Urinary bladder (tissue), 4 donors: ENCODE data around the gene AXIN1. TPM values are rescaled to one million over a fixed set of nuclear protein-coding genes. Genes with fewer than 3 reads are reported as not detected.
A peak's percentile ranks its signal among the peaks of the same experiment; 100 is the strongest.
"Not testable (repeated sequence)": the region's sequence is repeated elsewhere in the genome, so short reads cannot be mapped to it uniquely, and the experiment has no call there.

ENCODE experiments used
- DNase-seq: peaks from one replicate; pipeline ENCODE4 v3.0.0-alpha.2; 2015; ENCODE audit errors: extremely low spot score
- H3K27ac ChIP-seq: one replicate; pipeline ENCODE4 v1.5.1; 2013; ENCODE audit warnings: low read depth, mild to moderate bottlenecking, moderate library complexity
- H3K36me3 ChIP-seq: one replicate; pipeline ENCODE4 v1.6.1; 2013; ENCODE audit warnings: mild to moderate bottlenecking, moderate library complexity; ENCODE audit not compliant: insufficient read depth
- H3K4me1 ChIP-seq: one replicate; pipeline ENCODE4 v1.6.1; 2013; ENCODE audit warnings: mild to moderate bottlenecking, moderate library complexity; ENCODE audit not compliant: insufficient read depth
- H3K4me3 ChIP-seq: one replicate; pipeline ENCODE4 v1.5.1; 2013; ENCODE audit warnings: low read depth, low read length
- WGBS: extraction: QIAGEN DNeasy Blood & Tissue Kit; methylation state at CpG from one replicate; pipeline ENCODE4 v1.1.7; 2013; 5-methylcytosine and 5-hydroxymethylcytosine counted together
- polyA plus RNA-seq: library from polyadenylated mRNA; stranded (reverse); fragments of 200-250 nt; gene quantifications from one replicate; pipeline ENCODE4 v1.2.3, GENCODE V29; 2013
- total RNA-seq: library from RNA; depleted of rRNA; stranded (reverse); fragments of >200 nt; gene quantifications from one replicate; pipeline ENCODE4 v1.2.3, GENCODE V29; 2014
- donor health status: healthy with polysubstance abuse.
- donor health status: healthy.

The AXIN1 gene
- total and polyA plus RNA-seq, 2 donors, result 9.9 to 25.0 TPM

DNA sequence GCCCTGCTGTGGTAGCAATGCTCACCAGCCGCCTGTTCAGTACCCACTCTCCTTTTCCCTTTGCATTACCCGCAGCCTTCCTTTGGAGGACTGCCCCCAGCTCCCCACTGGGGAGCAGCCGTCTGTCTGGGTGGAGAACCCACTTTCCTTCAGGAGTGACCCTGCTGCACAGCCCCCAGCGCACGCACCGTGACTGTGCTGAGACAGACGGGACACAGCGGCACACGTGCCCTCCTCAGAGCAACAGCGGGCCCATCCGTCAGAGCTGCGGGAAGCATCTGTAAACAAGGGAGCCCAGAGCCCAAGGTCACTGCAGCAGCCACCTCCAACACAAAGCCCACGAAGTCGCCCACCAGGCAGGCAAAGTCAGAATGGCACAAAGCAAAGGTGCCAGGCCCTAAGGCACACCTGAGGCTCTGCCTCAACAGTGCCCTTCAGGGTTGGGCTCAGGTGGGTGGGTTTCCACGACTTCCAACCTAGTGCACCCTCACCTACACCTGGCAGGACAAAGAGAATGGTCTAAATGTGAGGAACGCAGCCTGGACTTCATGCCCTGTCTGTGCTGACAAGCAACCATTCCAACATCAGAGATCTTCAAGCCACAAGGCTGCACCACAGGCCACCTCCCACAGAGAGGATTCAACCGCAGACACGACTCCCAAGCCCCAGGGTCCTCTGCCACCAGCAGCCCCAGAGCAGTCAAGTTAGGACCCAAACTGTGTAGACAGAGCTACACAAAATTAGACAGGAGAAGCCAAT lies 9.9 kb downstream of the AXIN1 start:
- Histone ChIP-seq H3K27ac (no peak overlapping the region), H3K4me3 (no peak overlapping the region), H3K4me1 (no peaks in the 10 kb centered on the region), H3K36me3 (no peaks in the 10 kb centered on the region)
- WGBS, result 90% methylated on average over 18 of the region's 18 CpGs
- no peak for DNase-seq

DNA sequence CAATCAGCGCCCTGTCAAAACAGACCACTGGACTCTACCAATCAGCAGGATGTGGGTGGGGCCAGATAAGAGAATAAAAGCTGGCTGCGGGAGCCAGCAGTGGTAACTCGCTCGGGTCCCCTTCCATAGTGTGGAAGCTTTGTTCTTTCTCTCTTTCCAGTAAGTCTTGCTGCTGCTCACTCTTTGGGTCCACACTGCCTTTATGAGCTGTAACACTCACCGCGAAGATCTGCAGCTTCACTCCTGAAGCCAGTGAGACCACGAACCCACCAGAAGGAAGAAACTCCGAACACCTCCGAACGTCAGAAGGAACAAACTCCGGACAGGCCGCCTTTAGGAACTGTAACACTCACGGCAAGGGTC lies 10.6 kb downstream of the AXIN1 start:
- not testable (repeated sequence) for H3K27ac ChIP-seq, H3K4me1 ChIP-seq, DNase-seq, H3K4me3 ChIP-seq, H3K36me3 ChIP-seq
- WGBS, result 88% methylated on average over 13 of the region's 13 CpGs

DNA sequence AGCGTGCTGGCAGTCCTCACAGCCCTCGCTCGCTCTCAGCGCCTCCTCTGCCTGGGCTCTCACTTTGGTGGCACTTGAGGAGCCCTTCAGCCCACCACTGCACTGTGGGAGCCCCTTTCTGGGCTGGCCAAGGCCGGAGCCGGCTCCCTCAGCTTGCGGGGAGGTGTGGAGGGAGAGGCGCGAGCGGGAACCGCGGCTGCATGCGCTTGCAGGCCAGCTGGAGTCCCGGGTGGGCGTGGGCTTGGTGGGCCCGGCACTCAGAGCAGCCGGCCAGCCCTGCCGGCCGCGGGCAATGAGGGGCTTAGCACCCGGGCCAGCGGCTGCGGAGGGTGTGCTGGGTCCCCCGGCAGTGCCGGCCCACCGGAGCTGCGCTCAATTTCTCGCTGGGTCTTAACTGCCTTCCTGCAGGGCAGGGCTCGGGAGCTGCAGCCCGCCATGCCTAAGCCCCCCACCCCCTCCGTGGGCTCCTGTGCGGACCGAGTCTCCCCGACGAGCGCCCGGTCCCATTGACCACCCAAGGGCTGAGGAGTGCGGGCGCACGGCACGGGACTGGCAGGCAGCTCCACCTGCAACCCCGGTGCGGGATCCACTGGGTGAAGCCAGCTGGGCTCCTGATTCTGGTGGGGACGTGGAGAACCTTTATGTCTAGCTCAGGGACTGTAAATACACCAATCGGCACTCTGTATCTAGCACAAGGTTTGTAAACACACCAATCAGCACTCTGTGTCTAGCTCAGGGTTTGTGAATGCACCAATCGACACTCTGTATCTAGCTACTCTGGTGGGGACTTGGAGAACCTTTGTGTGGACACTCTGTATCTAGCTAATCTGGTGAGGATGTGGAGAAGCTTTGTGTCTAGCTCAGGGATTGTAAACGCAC lies 11.2 kb downstream of the AXIN1 start:
- WGBS, result 97% methylated on average over 46 of the region's 47 CpGs
- not testable (repeated sequence) for H3K4me1 ChIP-seq, H3K4me3 ChIP-seq, H3K36me3 ChIP-seq, DNase-seq, H3K27ac ChIP-seq

DNA sequence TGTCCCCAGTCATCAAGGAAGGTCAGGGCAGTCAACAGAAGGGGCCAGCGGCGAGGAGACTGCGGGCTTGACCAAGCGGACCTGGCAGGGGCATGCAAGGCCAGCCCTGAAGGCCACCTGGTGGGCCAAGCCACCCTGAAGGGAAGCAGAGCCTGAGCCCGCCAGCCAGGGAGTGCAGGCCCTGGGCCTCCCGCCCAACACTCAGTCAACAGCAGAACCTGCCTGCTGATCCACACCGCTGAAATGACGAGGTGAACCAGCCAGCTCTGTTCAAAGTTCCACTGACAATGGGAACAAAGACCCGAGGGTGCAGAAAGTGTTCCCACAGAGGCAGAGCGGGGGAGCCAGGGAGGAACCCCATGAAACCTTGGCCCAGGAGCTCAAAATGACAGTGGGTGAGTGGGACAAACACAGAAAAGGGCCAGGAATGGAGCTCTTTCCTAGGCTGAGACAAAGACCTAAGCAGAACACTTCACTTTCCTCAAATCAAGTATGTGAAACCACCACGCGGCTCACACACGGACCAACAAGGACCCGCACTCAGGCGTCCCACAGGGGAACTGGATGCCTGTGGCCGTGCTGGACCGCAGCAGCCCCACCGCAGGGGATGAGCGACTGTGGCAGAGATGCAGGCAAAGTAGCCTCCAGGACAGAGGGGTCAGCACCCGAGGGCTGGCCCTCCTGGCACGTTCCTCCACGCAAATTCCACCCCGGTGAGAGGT lies 12.0 kb downstream of the AXIN1 start:
- DNase-seq, result no peak
- Histone ChIP-seq H3K27ac (no peak overlapping the region), H3K4me3 (no peak overlapping the region), H3K4me1 (no peaks in the 10 kb centered on the region), H3K36me3 (no peaks in the 10 kb centered on the region)
- 94% methylated on average over 23 of the region's 23 CpGs for WGBS

DNA sequence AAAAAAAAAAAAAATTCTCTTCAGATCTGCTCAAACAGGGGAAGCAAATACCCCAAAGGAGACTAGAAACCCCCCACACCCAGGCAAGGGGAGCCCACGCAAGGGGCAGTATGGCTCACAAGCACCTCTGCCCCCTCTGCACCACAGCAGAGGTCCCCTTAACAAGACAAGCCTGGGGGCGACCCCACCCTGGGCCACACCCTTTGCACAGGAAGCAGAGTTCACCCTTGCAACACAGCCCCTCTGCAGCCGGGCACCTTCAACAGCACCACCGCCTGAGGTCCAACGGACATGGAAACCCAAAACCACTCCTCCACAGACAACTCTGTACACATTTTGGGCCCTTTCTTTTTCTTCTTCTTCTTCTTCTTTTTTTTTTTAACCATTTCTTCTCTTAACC lies 12.8 kb downstream of the AXIN1 start:
- 70% methylated on average over 5 of the region's 5 CpGs for WGBS
- Histone ChIP-seq H3K36me3 (no peaks in the 10 kb centered on the region), H3K27ac (no peak overlapping the region), H3K4me3 (no peak overlapping the region), H3K4me1 (no peaks in the 10 kb centered on the region)
- DNase-seq, result no peak

DNA sequence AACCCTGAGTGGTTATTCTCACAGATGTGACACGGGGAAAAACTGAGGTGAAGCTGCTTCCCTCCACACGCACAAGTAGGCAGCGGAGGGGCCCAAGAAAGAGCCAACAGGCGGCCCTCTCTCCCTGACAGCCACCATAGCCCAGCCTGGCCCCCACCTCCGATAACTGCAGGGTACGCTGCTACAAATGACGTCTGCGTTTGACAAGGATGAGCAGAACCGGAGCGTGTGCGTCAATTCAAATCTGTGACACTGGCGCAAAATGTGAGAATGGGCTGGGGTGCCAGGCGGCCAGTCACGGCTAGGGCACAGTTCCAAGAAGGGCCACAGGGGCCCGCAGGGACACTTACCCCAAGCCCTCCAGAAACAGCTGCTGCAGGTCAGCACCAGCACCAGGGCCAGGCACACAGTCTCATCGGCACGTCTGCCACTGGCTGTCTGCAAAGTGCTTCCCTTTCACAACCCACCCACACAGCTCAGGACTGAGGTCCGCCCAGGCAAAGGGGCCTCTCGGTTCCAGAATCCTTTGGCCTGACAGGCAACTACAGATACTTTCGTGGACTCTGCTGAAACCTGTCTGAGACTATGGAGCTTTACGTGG lies 14.4 kb downstream of the AXIN1 start:
- Histone ChIP-seq H3K4me3 (no peak overlapping the region), H3K27ac (no peak overlapping the region), H3K4me1 (no peaks in the 10 kb centered on the region), H3K36me3 (no peaks in the 10 kb centered on the region)
- 83% methylated on average over 21 of the region's 21 CpGs for WGBS
- DNase-seq, result no peak

DNA sequence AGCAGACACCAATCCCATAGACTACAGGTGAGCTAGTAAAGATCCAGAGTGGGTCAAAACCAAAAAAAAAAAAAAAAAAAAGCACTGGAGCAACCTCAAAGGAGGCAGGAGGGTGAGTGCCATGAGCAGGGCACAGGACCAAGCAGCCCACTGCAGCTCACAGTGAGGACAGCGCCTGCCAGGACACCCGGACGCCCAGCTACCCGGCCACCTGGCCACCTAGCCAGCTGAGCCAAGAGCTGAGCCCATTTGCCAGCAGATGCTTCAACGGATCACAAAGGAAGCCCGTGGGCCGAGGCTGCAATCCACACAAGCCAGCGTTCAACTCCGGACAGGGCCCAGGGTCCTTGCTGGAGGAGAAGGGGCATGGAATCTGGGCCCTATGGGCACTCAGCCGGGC lies 15.1 kb downstream of the AXIN1 start:
- whole genome bisulfite sequencing, result 84% methylated on average over 10 of the region's 10 CpGs
- Histone ChIP-seq H3K36me3 (no peaks in the 10 kb centered on the region), H3K27ac (no peak overlapping the region), H3K4me3 (no peak overlapping the region), H3K4me1 (no peaks in the 10 kb centered on the region)
- DNase-seq, result no peak

DNA sequence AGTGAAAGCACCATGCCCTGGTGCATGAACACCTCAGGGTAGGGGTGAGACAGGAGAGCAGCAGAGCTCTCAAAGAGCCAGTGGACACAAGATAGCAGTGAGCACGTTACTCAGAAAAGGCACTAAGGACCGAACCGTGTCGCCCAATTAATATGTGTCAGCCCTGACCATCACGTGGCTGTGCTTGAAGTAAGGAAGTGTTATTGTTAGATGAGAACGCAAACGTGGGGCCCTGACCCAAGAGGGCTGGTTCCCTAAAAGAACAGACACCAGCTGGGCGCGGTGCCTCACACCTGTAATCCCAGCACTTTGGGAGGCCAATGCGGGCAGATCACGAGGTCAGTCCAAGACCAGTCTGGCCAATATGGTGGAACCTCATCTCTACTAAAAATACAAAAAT lies 16.3 kb downstream of the AXIN1 start:
- H3K36me3 ChIP-seq, result no peaks in the 10 kb centered on the region
- DNase-seq, result no peak
- H3K27ac ChIP-seq, result no peak overlapping the region
- 94% methylated on average over 11 of the region's 11 CpGs for WGBS
- no peaks in the 10 kb centered on the region for H3K4me1 ChIP-seq
- H3K4me3 ChIP-seq, result no peak overlapping the region

DNA sequence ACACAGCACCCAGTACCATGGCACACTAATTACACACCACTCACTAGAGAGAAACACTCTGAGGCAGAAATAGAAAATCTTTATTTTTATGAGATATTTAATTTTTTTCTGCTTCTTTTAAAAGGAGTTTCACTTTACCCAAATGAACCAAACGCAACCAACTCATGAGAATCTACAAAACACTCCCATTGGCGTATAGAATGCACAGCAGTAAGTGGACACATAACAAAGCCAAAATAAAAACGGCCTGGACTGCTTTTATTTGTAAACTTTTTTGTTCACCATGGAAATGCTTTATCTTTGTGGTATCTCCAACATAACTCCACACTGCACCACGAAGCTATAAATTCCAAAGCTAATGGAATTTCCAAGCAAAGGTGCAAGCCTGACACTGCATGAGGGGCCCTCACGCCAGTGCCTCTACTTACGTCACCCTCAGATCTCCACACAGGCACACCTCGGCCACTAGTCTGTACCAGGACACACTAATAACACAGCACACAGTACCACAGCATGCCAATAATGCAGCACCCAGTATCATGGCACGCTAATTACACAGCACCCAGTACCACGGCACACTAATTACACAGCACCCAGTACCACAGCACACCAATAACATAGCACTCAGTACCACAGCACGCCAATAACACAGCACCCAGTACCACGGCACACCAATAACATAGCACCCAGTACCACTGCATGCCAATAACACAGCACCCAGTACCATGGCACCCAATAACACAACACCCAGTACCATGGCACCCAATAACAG lies 17.5 kb downstream of the AXIN1 start:
- not testable (repeated sequence) for H3K4me1 ChIP-seq, H3K4me3 ChIP-seq, H3K27ac ChIP-seq, DNase-seq, H3K36me3 ChIP-seq
- WGBS, result 72% methylated on average over 11 of the region's 11 CpGs

DNA sequence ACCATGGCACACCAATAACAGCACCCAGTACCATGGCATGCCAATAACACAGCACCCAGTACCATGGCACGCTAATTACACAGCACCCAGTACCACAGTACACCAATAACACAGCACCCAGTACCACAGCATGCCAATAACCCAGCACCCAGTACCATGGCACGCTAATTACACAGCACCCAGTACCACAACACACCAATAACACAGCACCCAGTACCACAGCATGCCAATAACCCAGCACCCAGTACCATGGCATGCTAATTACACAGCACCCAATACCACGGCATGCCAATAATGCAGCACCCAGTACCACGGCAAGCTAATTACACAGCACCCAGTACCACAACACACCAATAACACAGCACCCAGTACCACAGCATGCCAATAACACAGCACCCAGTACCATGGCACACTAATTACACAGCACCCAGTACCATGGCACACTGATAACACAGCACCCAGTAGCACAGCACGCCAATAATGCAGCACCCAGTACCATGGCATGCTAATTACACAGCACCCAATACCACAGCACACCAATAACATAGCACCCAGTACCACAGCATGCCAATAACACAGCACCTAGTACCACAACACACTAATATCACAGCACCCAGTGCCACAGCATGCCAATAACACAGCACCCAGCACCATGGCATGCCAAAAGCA lies 18.2 kb downstream of the AXIN1 start:
- 98% methylated on average over 5 of the region's 5 CpGs for WGBS
- H3K36me3 ChIP-seq, H3K27ac ChIP-seq, H3K4me1 ChIP-seq, H3K4me3 ChIP-seq, DNase-seq: not testable (repeated sequence)

DNA sequence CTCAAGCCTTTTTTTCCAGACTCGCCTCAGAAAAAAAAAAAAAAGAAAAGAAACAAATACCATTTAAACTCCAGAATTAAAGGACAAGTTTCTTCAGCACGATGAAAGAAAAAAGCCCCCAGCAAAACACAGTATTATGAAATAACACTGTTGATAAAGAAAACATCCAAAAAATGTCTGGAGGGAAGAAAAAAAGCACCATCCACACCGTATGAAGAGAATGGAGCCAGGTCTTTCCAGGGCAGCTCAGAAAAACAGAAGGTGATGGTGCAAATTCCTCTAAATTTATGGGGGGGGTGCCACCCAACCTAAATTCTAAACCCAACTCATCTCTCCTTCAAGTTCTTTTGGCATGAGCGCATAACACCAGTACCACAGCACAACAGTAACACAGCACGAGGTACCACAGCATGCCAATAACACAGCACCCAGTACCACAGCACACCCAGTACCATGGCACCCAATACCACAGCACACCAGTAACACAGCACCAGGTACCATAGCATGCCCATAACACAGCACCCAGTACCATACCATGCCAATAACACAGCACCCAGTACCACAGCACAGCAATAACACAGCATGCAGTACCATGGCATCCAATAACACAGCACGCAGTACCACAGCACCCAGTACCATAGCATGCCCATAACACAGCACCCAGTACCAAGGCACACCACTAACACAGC lies 19.0 kb downstream of the AXIN1 start:
- 69% methylated on average over 6 of the region's 6 CpGs for WGBS
- Histone ChIP-seq H3K36me3 (no peaks in the 10 kb centered on the region), H3K4me3 (no peak overlapping the region), H3K27ac (no peak overlapping the region), H3K4me1 (no peaks in the 10 kb centered on the region)
- no peak for DNase-seq

DNA sequence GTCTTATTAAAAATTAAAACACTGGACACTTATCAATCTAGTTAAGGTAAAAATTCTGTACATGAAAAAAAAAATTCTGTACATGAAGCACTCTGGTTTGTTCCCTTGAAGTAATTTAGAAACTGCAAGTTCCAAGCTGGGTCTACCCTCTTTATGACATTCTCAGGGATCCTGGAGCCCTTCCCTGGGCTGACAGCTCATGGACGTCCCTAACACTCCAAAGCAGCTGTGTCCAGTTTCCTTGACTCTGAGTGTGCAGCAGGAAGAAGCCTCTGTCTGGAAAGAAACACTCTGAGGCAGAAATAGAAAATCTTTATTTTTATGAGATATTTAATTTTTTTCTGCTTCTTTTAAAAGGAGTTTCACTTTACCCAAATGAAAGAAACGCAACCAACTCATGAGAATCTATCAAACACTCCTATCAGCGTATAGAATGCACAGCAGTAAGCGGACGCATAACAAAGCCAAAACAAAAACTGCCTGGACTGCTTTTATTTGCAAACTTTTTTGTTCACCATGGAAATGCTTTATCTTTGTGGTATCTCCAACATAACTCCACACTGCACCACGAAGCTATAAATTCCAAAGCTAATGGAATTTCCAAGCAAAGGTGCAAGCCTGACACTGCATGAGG lies 21.2 kb downstream of the AXIN1 start:
- H3K36me3 ChIP-seq, H3K27ac ChIP-seq, H3K4me3 ChIP-seq, H3K4me1 ChIP-seq: not testable (repeated sequence)
- peak; percentile 42 for DNase-seq
- WGBS, result 40% methylated on average over 6 of the region's 6 CpGs
